ENCODE measurements around the gene POLR2I.

DNA sequence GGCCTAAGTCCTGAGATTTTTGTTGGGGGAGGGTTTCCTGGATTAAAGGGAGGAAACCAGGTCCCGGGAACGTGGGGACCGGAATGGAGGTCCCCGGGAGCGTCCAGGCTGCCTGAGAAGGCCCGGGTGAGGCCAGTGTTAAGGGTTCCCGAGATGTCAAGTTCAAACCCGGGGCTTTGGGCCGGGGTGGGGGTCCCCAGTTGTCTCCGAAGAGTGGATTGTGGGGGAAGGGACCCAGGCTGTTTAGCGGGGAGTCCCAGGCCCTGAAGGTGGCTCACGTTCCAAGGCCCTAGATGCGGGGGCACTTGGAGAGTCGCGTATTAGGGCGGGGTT is 37.3 kb upstream of the POLR2I start:
- TF ChIP-seq, protein P1, sequence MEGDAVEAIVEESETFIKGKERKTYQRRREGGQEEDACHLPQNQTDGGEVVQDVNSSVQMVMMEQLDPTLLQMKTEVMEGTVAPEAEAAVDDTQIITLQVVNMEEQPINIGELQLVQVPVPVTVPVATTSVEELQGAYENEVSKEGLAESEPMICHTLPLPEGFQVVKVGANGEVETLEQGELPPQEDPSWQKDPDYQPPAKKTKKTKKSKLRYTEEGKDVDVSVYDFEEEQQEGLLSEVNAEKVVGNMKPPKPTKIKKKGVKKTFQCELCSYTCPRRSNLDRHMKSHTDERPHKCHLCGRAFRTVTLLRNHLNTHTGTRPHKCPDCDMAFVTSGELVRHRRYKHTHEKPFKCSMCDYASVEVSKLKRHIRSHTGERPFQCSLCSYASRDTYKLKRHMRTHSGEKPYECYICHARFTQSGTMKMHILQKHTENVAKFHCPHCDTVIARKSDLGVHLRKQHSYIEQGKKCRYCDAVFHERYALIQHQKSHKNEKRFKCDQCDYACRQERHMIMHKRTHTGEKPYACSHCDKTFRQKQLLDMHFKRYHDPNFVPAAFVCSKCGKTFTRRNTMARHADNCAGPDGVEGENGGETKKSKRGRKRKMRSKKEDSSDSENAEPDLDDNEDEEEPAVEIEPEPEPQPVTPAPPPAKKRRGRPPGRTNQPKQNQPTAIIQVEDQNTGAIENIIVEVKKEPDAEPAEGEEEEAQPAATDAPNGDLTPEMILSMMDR (IDR thresholded peaks at IDR 0.05; ENCODE audit: extremely low read depth in 1 of 2, insufficient read depth in 1 of 2, low read depth in 1 of 2, low read length in 2 of 2): no peak
- TF ChIP-seq POLR2AphosphoS5 (IDR thresholded peaks at IDR 0.05; ENCODE audit: insufficient read depth, low read depth, low read length): no peak
- TF ChIP-seq, protein P2, sequence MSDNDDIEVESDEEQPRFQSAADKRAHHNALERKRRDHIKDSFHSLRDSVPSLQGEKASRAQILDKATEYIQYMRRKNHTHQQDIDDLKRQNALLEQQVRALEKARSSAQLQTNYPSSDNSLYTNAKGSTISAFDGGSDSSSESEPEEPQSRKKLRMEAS (IDR thresholded peaks at IDR 0.05; ENCODE audit: insufficient read depth, insufficient read length): no peak
- no peak for TF ChIP-seq POLR2A (IDR thresholded peaks at IDR 0.05; ENCODE audit: low read depth, low read length)
- TF ChIP-seq FOS (IDR thresholded peaks at IDR 0.05; ENCODE audit: borderline replicate concordance, insufficient read depth, low read length): no peak
